ENCODE results near the gene GRAMD4. TPM values are rescaled to one million over a fixed set of nuclear protein-coding genes. Genes with fewer than 3 reads are reported as not detected.
A peak's percentile ranks its signal among the peaks of the same experiment; 100 is the strongest.
"Not testable (repeated sequence)": the region's sequence is repeated elsewhere in the genome, so short reads cannot be mapped to it uniquely, and the experiment has no call there.

GRAMD4 gene
- total RNA-seq, 1 donor from 2014 or later: 58.1 TPM

DNA sequence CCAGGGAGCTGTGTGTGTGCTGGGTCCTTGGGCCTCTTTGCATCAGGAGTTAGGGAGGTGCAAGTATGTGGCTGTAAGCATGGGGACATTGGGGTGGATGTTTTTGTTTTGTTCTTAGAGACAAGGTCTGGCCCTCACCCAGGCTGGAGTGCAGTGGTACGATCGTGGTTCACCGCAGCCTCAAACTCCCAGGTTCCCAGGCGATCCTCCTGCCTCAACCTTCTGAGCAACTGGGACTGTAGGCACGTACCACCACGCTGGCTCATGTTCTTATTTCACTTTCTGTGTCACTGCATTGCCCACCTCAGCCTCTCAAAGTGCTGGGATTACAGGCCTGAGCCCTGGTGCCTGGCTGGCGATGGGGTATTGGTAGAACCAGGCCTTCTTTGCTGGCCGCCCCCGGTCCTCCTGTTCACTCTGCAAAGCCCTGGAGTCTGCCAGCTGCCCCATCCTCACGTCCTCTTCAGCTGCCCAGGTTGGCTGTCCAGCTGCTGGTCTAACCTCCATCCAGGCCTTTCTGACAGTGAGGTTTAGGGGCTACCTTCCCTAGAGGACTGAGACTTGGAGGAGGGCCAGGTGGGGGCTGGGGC is 851 bp upstream of the GRAMD4 start:
- ATAC-seq (peak in 1 of 2 donors; percentile 5), DNase-seq (no peak)
- peaks cover 41% of the 10 kb centered on the region for H3K4me1 ChIP-seq
- TF ChIP-seq, protein P1, sequence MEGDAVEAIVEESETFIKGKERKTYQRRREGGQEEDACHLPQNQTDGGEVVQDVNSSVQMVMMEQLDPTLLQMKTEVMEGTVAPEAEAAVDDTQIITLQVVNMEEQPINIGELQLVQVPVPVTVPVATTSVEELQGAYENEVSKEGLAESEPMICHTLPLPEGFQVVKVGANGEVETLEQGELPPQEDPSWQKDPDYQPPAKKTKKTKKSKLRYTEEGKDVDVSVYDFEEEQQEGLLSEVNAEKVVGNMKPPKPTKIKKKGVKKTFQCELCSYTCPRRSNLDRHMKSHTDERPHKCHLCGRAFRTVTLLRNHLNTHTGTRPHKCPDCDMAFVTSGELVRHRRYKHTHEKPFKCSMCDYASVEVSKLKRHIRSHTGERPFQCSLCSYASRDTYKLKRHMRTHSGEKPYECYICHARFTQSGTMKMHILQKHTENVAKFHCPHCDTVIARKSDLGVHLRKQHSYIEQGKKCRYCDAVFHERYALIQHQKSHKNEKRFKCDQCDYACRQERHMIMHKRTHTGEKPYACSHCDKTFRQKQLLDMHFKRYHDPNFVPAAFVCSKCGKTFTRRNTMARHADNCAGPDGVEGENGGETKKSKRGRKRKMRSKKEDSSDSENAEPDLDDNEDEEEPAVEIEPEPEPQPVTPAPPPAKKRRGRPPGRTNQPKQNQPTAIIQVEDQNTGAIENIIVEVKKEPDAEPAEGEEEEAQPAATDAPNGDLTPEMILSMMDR (IDR thresholded peaks at IDR 0.05): no peak
- no peaks in the 10 kb centered on the region for H3K36me3 ChIP-seq
- intact Hi-C loops (cut with DNase I): no loop called here
- H3K9me3 ChIP-seq: no peaks in the 10 kb centered on the region
- no peak overlapping the region for H3K4me3 ChIP-seq
- no peak overlapping the region for H3K27ac ChIP-seq
- no peaks in the 10 kb centered on the region for H3K27me3 ChIP-seq (ENCODE audit: low read depth)

DNA sequence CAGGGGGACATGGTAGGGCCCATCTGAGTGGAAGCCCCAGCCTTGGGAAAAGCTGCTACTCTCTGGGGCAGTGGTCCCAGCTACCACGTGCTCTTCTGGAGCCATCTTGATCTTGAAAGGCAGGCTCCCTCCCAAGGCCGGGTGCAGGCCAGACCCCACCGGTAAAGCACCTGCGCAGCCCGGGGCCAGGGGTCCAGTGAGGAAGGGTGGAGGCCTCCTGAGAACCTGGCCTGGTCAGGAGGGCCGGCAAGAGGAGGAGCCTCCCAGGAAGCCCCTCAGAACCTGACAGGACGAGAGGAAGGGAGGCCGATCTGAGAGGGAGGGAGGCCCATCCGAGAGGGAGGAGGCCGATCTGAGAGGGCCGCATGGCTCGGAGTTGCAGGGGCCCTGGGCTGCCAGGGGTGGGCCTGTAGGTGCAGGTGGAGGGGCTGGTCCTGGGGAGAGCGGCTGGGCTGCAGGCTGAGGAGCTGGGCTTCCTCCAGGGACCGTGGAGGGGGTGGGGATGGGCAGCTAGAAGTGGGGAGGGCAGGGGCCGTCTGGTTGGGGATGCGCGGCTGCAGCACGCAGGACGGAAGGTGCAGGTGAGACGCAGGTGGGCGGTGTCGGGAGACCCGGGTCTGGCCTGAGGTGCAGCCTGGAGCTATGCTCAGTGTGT is 529 bp downstream of the GRAMD4 start:
- peaks cover 41% of the 10 kb centered on the region for H3K4me1 ChIP-seq
- DNase-seq (no peak), ATAC-seq (no peak)
- H3K36me3 ChIP-seq: no peaks in the 10 kb centered on the region
- no peaks in the 10 kb centered on the region for H3K27me3 ChIP-seq (ENCODE audit: low read depth)
- no peak overlapping the region for H3K27ac ChIP-seq
- TF ChIP-seq, protein P1 (IDR thresholded peaks at IDR 0.05): no peak
- H3K9me3 ChIP-seq: no peaks in the 10 kb centered on the region
- H3K4me3 ChIP-seq: no peak overlapping the region
- intact Hi-C loops (cut with DNase I): no loop called here

DNA sequence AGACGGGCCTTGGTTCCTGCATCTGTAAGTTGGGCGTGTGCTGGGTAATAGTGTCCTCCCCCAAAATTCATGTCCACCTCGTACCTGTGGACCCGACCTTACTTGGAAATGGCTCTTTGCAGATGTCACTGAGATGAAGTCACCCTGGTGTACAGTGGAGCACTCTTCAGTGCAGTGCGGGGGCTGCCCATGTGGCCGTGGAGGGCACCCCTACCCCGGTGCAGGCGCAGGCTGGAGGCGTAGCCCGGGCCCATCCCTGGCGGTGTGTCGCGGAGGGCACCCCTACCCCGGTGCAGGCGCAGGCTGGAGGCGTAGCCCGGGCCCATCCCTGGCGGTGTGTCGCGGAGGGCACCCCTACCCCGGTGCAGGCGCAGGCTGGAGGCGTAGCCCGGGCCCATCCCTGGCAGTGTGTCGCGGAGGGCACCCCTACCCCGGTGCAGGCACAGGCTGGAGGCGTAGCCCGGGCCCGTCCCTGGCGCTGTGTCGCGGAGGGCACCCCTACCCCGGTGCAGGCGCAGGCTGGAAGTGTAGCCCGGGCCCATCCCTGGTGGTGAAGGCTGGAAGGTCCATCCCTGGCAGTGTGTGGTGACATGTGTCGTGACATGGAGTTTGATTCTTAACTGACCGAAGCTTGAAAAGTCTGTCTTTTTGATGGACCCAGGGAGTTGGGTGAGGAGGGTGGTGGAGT is 1.2 kb downstream of the GRAMD4 start:
- ATAC-seq; H3K27me3 ChIP-seq (ENCODE audit: low read depth); DNase-seq; H3K9me3 ChIP-seq; H3K36me3 ChIP-seq; H3K4me3 ChIP-seq; H3K27ac ChIP-seq; intact Hi-C loops (cut with DNase I): not testable (repeated sequence)
- H3K4me1 ChIP-seq: peaks cover 41% of the 10 kb centered on the region

DNA sequence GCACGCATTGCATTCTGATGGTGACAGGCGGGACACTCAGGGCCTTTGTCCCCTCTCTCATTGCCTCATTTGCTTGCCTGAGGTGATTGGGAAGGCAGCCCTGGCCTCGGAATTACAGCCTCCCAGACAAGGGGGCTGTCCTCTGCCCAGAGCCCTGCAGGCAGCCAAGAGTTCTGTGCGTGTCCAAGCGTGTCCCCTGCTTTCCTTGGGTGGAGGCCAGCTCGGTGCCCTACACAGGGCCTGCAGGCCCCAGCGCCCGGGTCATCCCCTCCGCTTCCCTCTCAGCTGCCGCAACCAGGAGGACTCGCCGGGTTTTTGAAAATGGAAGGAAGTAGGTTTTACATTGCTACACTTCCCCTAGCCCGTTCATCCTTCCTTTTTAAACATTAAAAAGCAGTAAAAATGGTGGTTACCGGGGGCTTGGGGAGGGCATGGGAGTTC is 1.9 kb downstream of the GRAMD4 start:
- ATAC-seq (peak in 1 of 2 donors; percentile 28), DNase-seq (peak; percentile 71)
- Histone ChIP-seq H3K36me3 (peaks cover 5% of the 10 kb centered on the region), H3K4me1 (peaks cover 41% of the 10 kb centered on the region), H3K9me3 (no peaks in the 10 kb centered on the region), H3K4me3 (no peak overlapping the region), H3K27me3 (ENCODE audit: low read depth) (no peaks in the 10 kb centered on the region), H3K27ac (no peak overlapping the region)
- intact Hi-C loops (cut with DNase I): no loop called here
- TF ChIP-seq, protein P1 (IDR thresholded peaks at IDR 0.05): no peak

DNA sequence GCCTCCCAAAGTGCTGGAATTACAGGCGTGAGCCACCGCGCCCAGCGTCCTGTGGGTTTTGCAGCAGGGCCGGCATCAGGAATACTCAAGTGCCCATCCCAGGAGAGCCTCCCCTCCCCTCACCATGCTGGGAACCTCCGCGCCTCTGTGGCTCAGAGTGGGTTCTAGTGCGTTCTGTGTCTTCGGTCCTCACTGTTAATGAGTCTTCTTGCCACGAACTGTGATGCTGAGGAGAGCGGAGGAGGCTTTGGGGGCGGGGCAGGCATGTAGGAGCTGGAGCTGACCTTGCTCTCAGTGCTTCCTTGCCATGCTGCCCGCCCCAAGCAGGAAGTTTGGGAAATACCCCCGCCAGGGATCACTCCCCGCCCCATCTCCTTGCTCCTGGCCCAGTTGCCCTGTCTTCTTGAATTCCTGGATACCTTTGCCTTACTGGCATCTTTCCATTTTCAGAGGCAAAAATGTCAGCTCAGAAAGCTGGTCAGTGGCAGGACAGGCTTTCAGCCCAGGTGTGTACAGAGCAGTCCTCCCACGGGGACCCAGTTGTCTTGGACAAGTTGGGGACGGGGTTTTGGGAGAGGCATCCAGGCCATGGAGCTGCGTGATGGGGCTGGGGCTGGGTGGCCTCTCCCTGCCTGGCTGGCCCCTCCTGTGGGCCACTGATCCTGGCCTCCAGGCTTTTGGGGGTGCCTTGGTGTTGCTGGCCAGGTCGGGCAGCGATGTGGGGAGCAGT is 5.1 kb downstream of the GRAMD4 start:
- H3K27ac ChIP-seq: no peak overlapping the region
- H3K4me3 ChIP-seq: no peak overlapping the region
- H3K9me3 ChIP-seq: no peaks in the 10 kb centered on the region
- intact Hi-C loops (cut with DNase I): no loop called here
- peaks cover 17% of the 10 kb centered on the region for H3K4me1 ChIP-seq
- H3K27me3 ChIP-seq (ENCODE audit: low read depth): no peaks in the 10 kb centered on the region
- TF ChIP-seq, protein P1 (IDR thresholded peaks at IDR 0.05): no peak
- no peak for DNase-seq
- H3K36me3 ChIP-seq: peaks cover 17% of the 10 kb centered on the region
- ATAC-seq: no peak
